ENCODE data around the gene ACAP1. TPM values are rescaled to one million over a fixed set of nuclear protein-coding genes. Genes with fewer than 3 reads are reported as not detected.

ACAP1 gene
- total RNA-seq, 1 experiment from 2014 or later, result 10.9 TPM

DNA sequence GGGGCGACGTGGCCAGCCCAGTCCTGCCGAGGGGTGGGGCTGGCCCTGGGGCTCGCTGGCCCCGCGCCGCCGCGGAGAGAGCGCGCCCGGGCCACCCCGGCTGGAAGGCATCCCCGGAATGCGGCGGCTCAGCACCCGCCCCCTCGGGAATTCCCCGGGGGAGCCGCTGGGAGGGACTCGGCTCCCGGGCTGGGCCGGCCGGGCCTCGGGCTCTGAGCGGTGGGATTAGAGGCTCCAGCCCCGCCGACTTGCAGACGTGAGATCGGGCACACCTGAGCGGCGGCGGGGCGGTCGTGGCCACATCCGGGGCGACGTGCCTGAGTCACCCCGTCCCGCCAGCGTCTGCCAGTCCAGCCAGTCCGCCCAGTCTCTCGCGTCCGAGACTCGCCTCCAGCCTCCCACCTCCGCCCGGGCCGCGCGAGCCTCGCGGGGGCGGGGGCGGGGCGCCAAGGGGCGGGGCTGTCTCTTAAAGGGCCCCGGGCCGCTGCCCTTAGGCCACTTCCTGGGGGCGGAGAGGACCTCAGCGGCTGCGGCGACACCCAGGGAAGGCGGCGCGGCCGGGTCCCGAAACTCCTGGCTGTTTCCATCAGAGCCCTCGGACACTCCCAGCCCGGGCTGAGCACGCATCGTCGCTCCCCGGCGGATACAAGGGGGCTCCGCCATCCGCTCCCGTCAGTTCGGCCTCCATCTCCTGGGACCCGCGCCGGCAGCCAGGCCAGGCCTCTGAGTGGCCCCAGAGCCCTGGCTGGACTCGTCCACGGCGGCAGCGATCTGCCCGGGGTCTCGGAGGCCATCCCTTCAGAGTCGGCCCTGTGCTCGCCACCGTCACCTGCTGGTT is 15.6 kb downstream of the ACAP1 start, which contains the start of gene KCTD11:
Gene KCTD11 (plus strand): TSS at position 498 of the 838 bp plus-strand sequence.
- peaks cover 34% of the 10 kb centered on the region for H3F3A ChIP-seq (ENCODE audit: insufficient read depth, low read depth)
- no TSS peak for BruUV-seq (replicated peaks)

GRCh38 chr17:7352503-7352889 is 16.2 kb downstream of the ACAP1 start:
- peak overlapping the region; percentile 86 for H3K4me3 ChIP-seq
- POLR2A ChIA-PET (ENCODE audit: unreplicated experiment), result interaction anchor here (0.7 kb wide), 2 partner anchors 33 to 135 kb away, joined by 3 to 4 read pairs; no protein-coding TSS in a partner anchor
- TF ChIP-seq EZH2 (IDR thresholded peaks at IDR 0.05; ENCODE audit: low read depth), result no peak
- TF ChIP-seq, protein P1, sequence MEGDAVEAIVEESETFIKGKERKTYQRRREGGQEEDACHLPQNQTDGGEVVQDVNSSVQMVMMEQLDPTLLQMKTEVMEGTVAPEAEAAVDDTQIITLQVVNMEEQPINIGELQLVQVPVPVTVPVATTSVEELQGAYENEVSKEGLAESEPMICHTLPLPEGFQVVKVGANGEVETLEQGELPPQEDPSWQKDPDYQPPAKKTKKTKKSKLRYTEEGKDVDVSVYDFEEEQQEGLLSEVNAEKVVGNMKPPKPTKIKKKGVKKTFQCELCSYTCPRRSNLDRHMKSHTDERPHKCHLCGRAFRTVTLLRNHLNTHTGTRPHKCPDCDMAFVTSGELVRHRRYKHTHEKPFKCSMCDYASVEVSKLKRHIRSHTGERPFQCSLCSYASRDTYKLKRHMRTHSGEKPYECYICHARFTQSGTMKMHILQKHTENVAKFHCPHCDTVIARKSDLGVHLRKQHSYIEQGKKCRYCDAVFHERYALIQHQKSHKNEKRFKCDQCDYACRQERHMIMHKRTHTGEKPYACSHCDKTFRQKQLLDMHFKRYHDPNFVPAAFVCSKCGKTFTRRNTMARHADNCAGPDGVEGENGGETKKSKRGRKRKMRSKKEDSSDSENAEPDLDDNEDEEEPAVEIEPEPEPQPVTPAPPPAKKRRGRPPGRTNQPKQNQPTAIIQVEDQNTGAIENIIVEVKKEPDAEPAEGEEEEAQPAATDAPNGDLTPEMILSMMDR (conservative IDR thresholded peaks at IDR 0.05), result no peak; the same call in none of the 2 replicates

More for the DNA sequence above, 15.6 kb downstream of the ACAP1 start, which contains the start of gene KCTD11:
- TF ChIP-seq, protein P1 (conservative IDR thresholded peaks at IDR 0.05), result peak; percentile 66
- no peak for TF ChIP-seq EZH2 (IDR thresholded peaks at IDR 0.05; ENCODE audit: low read depth)
- peak within 1 kb of the TSS; percentile 91 for H3K4me2 ChIP-seq
- peaks cover 28% of the 10 kb centered on the region for H3K4me1 ChIP-seq (replicated peaks; ENCODE audit: insufficient read depth)
- H3K4me3 ChIP-seq, result peak within 1 kb of the TSS; percentile 86
- H3K27me3 ChIP-seq (ENCODE audit: insufficient read depth, low read depth), result no peaks in the 10 kb centered on the region
- CTCF ChIA-PET, result interaction anchor here (0.6 kb wide), 2 partner anchors 50 to 83 kb away, joined by 3 to 8 read pairs; no protein-coding TSS in a partner anchor
- H2AFZ ChIP-seq, result peak within 1 kb of the TSS; percentile 84
- peaks cover 43% of the 10 kb centered on the region for H3K79me2 ChIP-seq (ENCODE audit: low read depth)
- intact Hi-C loops (cut with micrococcal nuclease; ENCODE audit: unreplicated experiment), result loop anchor here (1.0 to 5.0 kb wide), 5 partner anchors 50 to 237 kb away; partner anchors contain the start of genes CLDN7, POLR2A, TMEM256 and TNFSF13
- peaks cover 15% of the 10 kb centered on the region for H4K20me1 ChIP-seq (ENCODE audit: insufficient read depth)
- no peaks in the 10 kb centered on the region for H3K9me2 ChIP-seq (ENCODE audit: insufficient read depth)
- POLR2A ChIA-PET (ENCODE audit: unreplicated experiment), result interaction anchor here (0.6 to 0.7 kb wide), 3 partner anchors 22 to 136 kb away, joined by 3 to 4 read pairs (median 4); no protein-coding TSS in a partner anchor
- DNase-seq, result peak; percentile 92 to 99
- no peaks in the 10 kb centered on the region for H3K9me3 ChIP-seq (ENCODE audit: insufficient read depth, low read depth)
- peak within 1 kb of the TSS; percentile 98 for H3K27ac ChIP-seq
- H3K36me3 ChIP-seq (ENCODE audit: low read depth), result no peaks in the 10 kb centered on the region

More at GRCh38 chr17:7352503-7352889, 16.2 kb downstream of the ACAP1 start:
- H2AFZ ChIP-seq, result peak overlapping the region; percentile 84
- peaks cover 15% of the 10 kb centered on the region for H4K20me1 ChIP-seq (ENCODE audit: insufficient read depth)
- no peaks in the 10 kb centered on the region for H3K9me2 ChIP-seq (ENCODE audit: insufficient read depth)
- H3K79me2 ChIP-seq (ENCODE audit: low read depth), result peaks cover 43% of the 10 kb centered on the region
- BruUV-seq (replicated peaks), result TSS peak; percentile 29
- no peak for DNase-seq
- peak overlapping the region; percentile 91 for H3K4me2 ChIP-seq
- H3F3A ChIP-seq (ENCODE audit: insufficient read depth, low read depth), result peaks cover 34% of the 10 kb centered on the region
- H3K4me1 ChIP-seq (replicated peaks; ENCODE audit: insufficient read depth), result peaks cover 28% of the 10 kb centered on the region
- H3K27me3 ChIP-seq (ENCODE audit: insufficient read depth, low read depth), result no peaks in the 10 kb centered on the region
- intact Hi-C loops (cut with micrococcal nuclease; ENCODE audit: unreplicated experiment), result loop anchor here (1.0 to 5.0 kb wide), 3 partner anchors 50 to 237 kb away; partner anchors contain the start of genes POLR2A and TMEM256
- no peaks in the 10 kb centered on the region for H3K9me3 ChIP-seq (ENCODE audit: insufficient read depth, low read depth)
- no peaks in the 10 kb centered on the region for H3K36me3 ChIP-seq (ENCODE audit: low read depth)
- CTCF ChIA-PET, result interaction anchor here (0.6 kb wide), 1 partner anchor 82 kb away, joined by 8 read pairs; no protein-coding TSS in a partner anchor
- H3K27ac ChIP-seq, result peak overlapping the region; percentile 98

All from PC-9 (cell line).